ENCODE measurements around the gene EMB.

DNA sequence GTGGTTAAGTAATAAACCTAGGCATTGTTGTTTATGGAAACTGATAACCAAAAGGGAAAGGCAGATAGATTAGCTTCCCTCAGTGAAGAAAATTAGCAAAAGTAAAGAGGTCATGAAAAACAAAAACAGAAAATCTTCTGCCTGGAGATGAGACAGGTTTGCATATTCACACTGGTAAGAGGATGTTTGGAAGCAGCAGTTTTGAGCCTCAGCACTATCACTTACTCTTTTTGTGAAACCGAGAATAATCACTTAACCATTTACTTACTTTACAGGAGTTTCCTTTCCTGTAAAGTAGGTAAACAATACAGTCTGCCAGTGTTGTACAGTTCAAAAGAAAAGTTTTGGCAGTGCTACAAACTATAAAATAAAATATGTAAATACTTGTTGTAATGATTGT is 35.5 kb upstream of the EMB start:
- no peak for TF ChIP-seq POLR2AphosphoS5 (IDR thresholded peaks at IDR 0.05)
- TF ChIP-seq, protein P1, sequence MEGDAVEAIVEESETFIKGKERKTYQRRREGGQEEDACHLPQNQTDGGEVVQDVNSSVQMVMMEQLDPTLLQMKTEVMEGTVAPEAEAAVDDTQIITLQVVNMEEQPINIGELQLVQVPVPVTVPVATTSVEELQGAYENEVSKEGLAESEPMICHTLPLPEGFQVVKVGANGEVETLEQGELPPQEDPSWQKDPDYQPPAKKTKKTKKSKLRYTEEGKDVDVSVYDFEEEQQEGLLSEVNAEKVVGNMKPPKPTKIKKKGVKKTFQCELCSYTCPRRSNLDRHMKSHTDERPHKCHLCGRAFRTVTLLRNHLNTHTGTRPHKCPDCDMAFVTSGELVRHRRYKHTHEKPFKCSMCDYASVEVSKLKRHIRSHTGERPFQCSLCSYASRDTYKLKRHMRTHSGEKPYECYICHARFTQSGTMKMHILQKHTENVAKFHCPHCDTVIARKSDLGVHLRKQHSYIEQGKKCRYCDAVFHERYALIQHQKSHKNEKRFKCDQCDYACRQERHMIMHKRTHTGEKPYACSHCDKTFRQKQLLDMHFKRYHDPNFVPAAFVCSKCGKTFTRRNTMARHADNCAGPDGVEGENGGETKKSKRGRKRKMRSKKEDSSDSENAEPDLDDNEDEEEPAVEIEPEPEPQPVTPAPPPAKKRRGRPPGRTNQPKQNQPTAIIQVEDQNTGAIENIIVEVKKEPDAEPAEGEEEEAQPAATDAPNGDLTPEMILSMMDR (IDR thresholded peaks at IDR 0.05): no peak
- no peak for TF ChIP-seq POLR2A (IDR thresholded peaks at IDR 0.05)
